Esophagus mucosa (tissue), 1 donor: Measurements from ENCODE around the gene SPACA7. TPM values are rescaled to one million over a fixed set of nuclear protein-coding genes. Genes with fewer than 3 reads are reported as not detected.

Experiments
- ATAC-seq: fragments of 200-7000 bp; cut with Tn5 transposase; one replicate; pipeline ENCODE4 v1.9.1; 2020
- total RNA-seq: library from RNA; stranded (reverse); gene quantifications from one replicate; pipeline ENCODE4 v1.2.4, GENCODE V29; 2023
- donor health status: DM: yes; HTN: yes; CAD: no.

SPACA7 gene
- total RNA-seq, 1 donor from 2014 or later = not detected

DNA sequence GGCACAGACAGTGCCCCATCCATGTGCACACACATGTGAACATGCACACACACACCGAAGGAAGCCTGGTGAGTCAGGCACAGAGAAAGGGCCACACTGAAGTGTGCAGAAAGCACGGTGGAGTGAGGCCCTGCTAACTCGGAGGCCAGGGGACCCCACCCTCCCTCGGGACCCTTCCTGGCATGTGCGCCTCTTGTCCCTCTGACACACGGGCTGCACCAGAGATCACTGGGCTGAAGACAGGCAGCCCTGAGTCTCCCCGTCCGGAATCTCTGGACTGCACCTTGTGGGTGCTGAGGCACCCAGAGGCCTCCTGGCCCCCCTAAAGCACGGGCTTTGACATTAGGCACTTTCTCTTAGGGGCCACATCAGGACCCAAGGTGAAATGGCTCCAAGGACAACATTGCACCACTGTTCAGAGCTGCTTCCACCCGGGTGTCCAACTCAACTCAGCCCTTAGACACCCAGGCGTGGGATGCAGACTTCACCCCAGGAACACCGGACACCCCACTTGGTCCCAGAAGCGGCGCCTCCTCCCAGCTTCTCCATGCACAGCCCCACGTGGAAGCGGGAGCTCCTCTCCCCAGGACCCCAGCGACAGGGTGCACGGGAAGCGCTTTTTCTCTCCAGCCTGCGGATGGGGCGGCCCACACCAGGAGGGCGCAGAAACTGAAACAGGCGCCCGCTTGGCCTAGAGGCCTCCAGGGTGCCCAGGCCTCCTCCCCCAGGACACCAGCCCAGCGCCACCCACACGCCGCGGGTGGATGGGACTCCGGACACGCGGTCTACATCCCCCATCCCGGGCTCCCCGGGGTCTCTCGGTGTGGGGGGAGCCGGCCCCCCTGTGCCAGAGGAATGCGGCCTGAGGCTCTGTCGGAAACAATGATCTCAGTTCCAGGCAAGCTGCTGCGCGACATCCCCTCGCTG, 90.2 kb downstream of the SPACA7 start:
- ATAC-seq = no peak

DNA sequence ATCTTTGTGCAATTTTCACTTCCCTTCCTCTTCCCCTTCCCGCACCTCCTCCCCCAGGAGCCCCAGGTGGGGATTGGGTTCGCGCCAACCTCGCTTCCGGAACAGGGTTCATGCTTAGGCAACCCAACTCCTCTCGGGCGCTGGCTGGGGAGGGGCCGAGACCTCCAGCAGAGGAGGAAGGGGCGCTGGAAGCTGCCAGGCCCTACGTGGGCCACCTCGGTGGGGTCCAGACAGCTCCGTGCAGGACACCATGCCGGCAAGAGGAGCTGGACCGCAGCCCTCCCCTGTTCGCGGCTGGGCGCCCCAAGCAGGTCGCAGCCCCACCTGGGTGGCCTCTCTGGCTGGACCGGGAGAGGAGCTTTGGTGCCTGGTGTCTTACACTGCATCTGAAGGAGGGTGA, 91.1 kb downstream of the SPACA7 start:
- no peak for ATAC-seq

DNA sequence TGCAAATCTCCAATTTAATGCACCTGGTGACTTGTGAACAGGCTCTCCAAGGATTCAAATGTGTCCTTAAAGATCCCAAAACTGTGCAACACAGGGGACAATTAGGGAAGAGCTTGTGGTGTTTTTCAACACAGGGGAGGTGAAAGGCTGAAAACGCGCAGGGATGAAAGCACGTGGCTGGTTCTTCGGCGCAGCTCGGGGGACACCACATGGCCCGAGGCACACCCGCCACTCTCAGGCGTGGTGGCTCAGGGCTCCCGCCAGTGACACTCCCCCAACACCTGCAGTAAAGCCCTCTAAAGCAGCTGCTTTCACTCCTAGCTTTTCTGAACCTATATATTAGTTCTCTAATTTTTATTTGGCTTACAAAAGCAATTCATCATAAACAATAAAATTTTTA, 91.9 kb downstream of the SPACA7 start:
- no peak for ATAC-seq

DNA sequence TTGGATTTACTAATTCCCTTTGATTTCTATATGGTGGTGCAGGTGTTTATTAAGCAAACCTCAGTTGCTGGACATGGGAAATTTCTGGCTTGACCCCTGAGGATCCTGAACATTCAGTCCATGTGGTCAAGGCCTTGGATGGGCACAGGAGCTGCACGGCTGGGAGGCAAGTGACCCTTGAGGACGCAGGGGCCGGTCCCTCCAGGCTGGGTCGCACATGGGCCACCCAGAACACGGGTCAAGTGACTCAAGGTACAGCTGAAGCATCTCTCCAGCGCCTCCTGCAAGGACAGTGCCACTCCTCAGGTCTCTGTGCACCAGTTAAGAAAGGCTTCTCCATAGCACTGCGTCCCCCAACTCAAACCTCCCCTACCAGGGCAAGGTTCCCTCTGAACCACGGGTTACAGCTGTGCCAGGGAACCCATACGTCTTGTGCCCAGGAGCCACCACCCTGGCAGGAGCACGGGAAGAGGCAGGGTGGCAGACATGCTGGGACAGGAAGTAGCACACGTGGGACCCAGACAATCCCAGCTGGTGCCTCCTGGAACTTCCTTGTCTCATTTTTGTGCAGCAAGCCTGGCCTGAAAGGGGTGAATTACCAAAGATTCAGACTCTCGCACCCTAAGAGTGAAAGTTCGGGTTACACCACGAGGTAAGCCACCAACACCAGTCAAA, 93.1 kb downstream of the SPACA7 start:
- peak; percentile 54 for ATAC-seq

DNA sequence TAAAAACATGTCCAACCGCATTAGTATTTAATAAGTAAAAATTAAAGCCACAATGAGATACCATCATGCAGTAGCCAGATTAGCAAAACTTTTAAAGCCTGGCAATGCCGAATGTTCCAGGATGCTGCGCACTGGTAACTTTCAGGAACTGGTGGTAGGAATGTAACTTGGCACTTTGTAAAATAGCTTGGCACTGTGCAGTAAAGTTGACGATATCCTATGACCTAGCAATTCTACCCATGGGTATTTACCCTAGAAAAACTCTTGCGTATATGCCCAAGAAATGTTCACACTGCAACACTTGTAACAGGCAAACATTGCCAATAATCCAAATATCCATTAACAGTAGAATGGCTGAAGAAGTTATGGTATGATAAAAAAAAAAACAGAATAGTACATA, 97.7 kb downstream of the SPACA7 start:
- no peak for ATAC-seq

DNA sequence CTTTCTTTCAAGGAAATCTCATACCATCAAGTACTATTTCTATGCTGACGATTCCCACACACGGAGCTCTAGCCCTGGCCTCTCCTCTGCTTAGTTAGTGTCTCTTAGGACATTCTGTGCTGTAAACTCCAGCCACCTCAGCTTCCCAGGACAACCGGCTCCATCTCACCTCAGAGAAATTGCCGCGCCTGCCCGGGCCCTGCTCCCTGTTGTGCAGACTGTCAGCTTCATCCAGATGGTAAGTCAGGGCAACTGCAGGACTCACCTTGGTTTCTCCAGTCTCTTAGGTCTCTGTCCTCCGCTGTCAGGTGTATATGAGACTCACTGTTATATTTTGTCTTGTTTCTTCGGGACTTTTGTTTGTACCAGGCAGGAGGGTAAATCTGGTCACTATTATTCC, 98.7 kb downstream of the SPACA7 start:
- no peak for ATAC-seq

DNA sequence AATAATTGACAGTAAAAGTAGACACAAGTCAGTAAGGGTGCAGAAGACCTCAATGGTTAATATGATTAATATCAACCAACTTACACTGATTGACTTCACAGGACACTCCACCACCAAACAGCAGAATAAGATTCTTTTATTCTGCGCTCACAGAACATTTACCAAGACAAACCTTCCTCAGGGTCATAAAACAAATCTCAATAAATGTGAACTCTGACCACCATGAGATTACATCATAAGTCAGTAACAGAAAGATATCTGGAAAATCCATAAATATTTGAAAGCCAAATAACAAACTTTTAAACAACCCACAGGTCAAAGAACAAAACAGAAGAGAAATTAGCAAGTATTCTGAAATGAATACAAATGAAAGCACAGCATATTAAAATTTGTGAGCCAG, 99.7 kb downstream of the SPACA7 start:
- no peak for ATAC-seq

DNA sequence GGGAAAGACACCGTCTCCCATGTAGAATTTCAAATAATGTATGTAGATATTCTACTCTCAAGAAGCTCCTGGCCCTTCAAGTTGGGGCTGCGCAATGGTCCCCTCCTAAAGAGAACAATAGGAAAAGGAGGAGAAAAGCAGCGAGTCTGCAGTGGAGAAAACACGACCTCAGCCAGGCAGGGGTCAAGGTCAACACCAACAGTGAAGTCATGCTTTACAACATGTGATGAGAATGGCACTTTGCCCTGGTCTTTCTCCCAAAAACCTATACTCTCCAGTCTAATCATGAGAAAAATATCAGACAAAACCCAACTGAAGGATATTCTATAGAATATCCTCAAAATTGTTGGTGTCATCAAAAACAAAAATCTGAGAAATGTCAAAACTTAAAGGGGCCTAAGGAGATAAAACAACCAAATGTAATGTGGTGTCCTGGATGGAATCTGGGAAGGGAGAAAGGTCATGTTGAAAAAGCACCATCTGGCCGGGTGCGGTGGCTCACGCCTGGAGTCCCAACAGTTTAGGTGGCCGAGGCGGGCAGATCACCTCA, 101.0 kb downstream of the SPACA7 start:
- ATAC-seq = no peak

DNA sequence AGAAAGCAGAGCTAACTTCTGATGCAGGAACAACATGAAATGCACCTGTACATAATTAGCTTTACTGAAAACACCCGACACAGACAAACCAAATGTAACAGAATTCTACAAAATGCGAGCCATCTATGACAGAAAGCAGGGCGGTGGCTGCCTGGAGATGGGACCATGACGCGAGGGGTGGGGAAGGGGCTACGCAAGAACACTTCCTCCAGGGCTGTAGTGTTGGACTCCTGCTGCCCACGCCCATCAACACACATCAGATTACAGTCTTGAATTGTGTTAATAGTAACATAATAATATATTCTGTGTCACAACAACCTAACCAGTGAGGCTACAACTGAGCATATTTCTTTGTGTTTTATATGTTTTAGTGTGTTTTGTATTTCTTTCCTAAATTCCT, 103.2 kb downstream of the SPACA7 start:
- no peak for ATAC-seq

DNA sequence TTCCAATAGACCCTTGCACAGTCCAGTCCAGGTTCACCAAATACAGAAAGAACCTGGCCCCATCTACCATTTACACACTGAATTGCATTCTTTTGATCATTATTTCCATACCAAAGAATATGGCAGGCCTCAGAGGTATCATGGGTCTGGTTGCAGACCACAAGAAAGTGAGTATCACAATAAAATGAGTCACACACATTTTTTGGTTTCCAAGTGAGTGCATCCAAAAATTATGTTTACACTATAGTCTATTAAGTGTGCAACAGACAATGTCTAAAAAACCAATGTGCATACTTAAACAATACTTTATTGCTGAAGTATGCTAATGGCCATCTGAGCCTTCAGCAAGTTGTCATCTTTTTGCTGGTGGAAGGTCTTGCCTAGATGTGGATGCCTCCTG, 105.3 kb downstream of the SPACA7 start:
- no peak for ATAC-seq

DNA sequence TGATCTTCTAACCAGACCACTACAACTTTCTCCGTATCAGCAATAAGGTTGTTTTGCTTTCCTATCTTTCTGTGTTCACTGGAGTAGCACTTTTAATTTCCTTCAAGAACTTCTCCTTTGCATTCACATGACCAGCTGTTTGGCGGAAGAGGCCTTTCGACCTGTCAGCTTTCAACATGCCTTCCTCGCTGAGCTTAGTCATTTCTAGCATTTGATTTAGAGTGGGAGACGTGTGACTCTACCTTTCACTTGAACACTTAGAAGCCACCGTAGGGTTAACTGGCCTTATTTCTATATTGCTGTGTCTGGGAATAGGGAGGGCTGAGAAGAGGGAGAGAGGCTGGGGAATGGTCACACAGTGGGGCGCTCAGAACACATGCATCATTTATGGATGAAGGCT, 107.1 kb downstream of the SPACA7 start:
- ATAC-seq = no peak

Other genes with a start within 250 kb of the SPACA7 start
- 20.6 TPM for gene TUBGCP3, start 211.8 kb downstream of the SPACA7 start, total RNA-seq